HG02970 (cell line): ENCODE measurements around the gene EPHA2.
"Not testable (repeated sequence)": the region's sequence is repeated elsewhere in the genome, so short reads cannot be mapped to it uniquely, and the experiment has no call there.

Source experiments
- ATAC-seq: cut with Tn5 transposase; IDR thresholded peaks from one replicate; pipeline ENCODE4 v1.9.1; 2021; ENCODE audit warnings: mild to moderate bottlenecking, moderate library complexity, moderate number of reproducible peaks; ENCODE audit not compliant: unreplicated experiment, low FRiP score

Gene EPHA2

GRCh38 chr1:16168622-16169360 is 12.9 kb upstream of the EPHA2 start:
- no peak for ATAC-seq

- ATAC-seq = not testable (repeated sequence)
Observed at GRCh38 chr1:16168144-16168495, 12.3 kb upstream of the EPHA2 start.

- ATAC-seq = no peak
Observed at GRCh38 chr1:16167331-16168143, 11.7 kb upstream of the EPHA2 start.

- ATAC-seq = no peak
Observed at GRCh38 chr1:16166117-16166516, 10.2 kb upstream of the EPHA2 start.

GRCh38 chr1:16165548-16165947 is 9.7 kb upstream of the EPHA2 start:
- ATAC-seq = no peak

GRCh38 chr1:16165073-16165364 is 9.2 kb upstream of the EPHA2 start:
- no peak for ATAC-seq

GRCh38 chr1:16164213-16165072 is 8.6 kb upstream of the EPHA2 start:
- no peak for ATAC-seq

- not testable (repeated sequence) for ATAC-seq
Observed at GRCh38 chr1:16163608-16164212, 7.8 kb upstream of the EPHA2 start.

GRCh38 chr1:16162163-16162822 is 6.4 kb upstream of the EPHA2 start:
- ATAC-seq = no peak

- ATAC-seq = no peak
Observed at GRCh38 chr1:16161717-16162116, 5.8 kb upstream of the EPHA2 start.

- no peak for ATAC-seq
Observed at GRCh38 chr1:16158993-16159831, 3.3 kb upstream of the EPHA2 start.

GRCh38 chr1:16158025-16158424 is 2.2 kb upstream of the EPHA2 start:
- no peak for ATAC-seq

GRCh38 chr1:16156848-16157495 is 1.1 kb upstream of the EPHA2 start:
- ATAC-seq = no peak

GRCh38 chr1:16153999-16154673 is 1.7 kb downstream of the EPHA2 start:
- ATAC-seq = no peak

GRCh38 chr1:16153096-16153998 is 2.5 kb downstream of the EPHA2 start:
- no peak for ATAC-seq

- ATAC-seq = no peak
Observed at GRCh38 chr1:16152481-16153087, 3.3 kb downstream of the EPHA2 start.

- ATAC-seq = no peak
Observed at GRCh38 chr1:16151995-16152384, 3.9 kb downstream of the EPHA2 start.
